NT2/D1 (cell line): Measurements from ENCODE around the gene TFF2.

Experiments used
- DNase-seq: peaks from one replicate; pipeline ENCODE4 v3.0.0-alpha.2; 2011; ENCODE audit warnings: low read depth, low spot score
- H3K27me3 ChIP-seq: 2 replicates; pipeline ENCODE4 v1.6.0; 2011; ENCODE audit warnings: mild to moderate bottlenecking; ENCODE audit not compliant: insufficient read length, insufficient read depth
- H3K36me3 ChIP-seq: 2 replicates; pipeline ENCODE4 v1.6.1; 2011; ENCODE audit warnings: mild to moderate bottlenecking, low read length, mixed read lengths; ENCODE audit not compliant: insufficient read depth, insufficient read length
- H3K4me1 ChIP-seq: 2 replicates; pipeline ENCODE4 v1.5.1; 2011; ENCODE audit not compliant: insufficient read depth, insufficient read length
- H3K4me3 ChIP-seq: 2 replicates; pipeline ENCODE4 v1.5.1; 2011; ENCODE audit warnings: low read depth; ENCODE audit not compliant: insufficient read length
- H3K9ac ChIP-seq: 2 replicates; pipeline ENCODE4 v1.6.0; 2011; ENCODE audit warnings: low read depth; ENCODE audit not compliant: insufficient read length
- H3K9me3 ChIP-seq: 2 replicates; pipeline ENCODE4 v1.5.1; 2011; ENCODE audit warnings: mild to moderate bottlenecking, low read length; ENCODE audit not compliant: insufficient read depth
- SUZ12 ChIP-seq: IDR thresholded peaks from 2 replicates; pipeline ENCODE4 v1.6.1; 2011; ENCODE audit not compliant: insufficient read length, insufficient read depth; ENCODE audit errors: extremely low read depth
- YY1 ChIP-seq: IDR thresholded peaks from 2 replicates; pipeline ENCODE4 v1.6.1; 2011; ENCODE audit not compliant: insufficient read length, insufficient read depth
- ZNF274 ChIP-seq: IDR thresholded peaks from 2 replicates; pipeline ENCODE4 v1.6.1; 2011; ENCODE audit warnings: mild to moderate bottlenecking, low read depth, low read length

TFF2 gene

DNA sequence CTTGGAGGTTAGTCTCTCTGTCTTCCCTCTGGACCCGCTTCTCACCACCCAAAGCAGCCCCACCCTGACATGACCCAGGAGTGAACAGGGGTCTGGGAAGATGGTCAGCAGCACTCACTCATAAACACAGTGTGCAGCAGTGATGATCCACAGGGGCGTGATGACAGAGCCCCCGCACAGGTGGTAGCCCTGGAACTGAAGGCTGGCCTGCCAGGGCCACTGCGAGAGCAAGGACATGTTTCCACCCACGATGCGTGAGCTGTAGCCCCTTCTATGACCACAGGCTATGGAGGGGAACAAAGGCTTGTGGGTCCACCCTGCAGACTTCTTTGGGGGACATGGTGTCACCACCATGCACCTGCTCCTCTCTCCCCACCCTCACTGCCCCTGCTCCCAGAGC, 32.1 kb upstream of the TFF2 start:
- TF ChIP-seq ZNF274 (no peak), SUZ12 (no peak), YY1 (no peak)
- no peaks in the 10 kb centered on the region for H3K27me3 ChIP-seq

GRCh38 chr21:42381347-42381984, 30.7 kb upstream of the TFF2 start:
- Histone ChIP-seq H3K9me3 (no peaks in the 10 kb centered on the region), H3K4me3 (no peak overlapping the region), H3K4me1 (no peaks in the 10 kb centered on the region), H3K9ac (no peak overlapping the region), H3K27me3 (peaks cover 2% of the 10 kb centered on the region), H3K36me3 (no peaks in the 10 kb centered on the region)
- no peak for TF ChIP-seq ZNF274
- TF ChIP-seq YY1, result no peak
- TF ChIP-seq SUZ12, result no peak
- peak; percentile 51 for DNase-seq

More for the DNA sequence above, 32.1 kb upstream of the TFF2 start:
- DNase-seq, result no peak
- Histone ChIP-seq H3K36me3 (no peaks in the 10 kb centered on the region), H3K9me3 (no peaks in the 10 kb centered on the region), H3K4me3 (no peak overlapping the region), H3K4me1 (peaks cover 5% of the 10 kb centered on the region), H3K9ac (no peak overlapping the region)

DNA sequence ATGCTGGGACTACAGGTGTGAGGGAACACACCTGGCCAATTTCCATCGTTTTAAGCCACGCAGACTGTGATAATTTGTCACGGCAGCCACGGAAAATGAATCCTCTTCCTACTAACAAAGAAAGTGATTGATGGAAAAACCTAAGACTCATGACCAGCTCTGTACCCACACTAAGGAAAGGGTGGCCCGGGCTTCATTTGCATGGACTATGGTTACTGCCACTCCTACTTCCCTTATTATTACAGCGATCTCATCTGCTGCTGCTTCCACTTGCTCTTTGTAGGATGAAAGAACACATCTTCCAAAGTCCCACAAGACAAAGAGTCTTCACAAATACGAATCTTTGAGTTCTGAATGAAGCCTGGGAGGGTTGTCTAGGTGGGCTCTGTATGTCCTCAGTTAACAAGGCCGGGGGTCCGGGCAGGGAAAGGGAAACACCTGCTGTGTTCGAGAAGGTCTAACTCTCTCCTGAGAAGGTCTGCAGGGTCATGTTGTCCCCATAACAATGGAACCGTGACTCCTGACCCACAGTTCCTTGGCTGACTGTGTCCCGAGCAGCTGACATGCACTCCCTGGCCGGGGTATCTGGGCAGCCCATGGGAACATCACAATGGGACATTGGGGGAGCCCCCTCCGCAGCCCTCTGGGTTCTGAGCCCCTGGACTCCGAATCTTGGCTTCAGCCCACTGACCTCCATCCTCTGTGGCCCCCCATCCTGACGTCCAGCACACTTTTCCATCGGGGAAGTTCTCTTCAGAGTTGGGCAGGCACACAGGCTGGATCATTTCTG, 28.8 kb upstream of the TFF2 start:
- no peak for DNase-seq
- H3K4me3 ChIP-seq, result no peak overlapping the region
- H3K9ac ChIP-seq, result no peak overlapping the region
- H3K4me1 ChIP-seq, result peaks cover 4% of the 10 kb centered on the region
- no peaks in the 10 kb centered on the region for H3K9me3 ChIP-seq
- no peaks in the 10 kb centered on the region for H3K36me3 ChIP-seq
- TF ChIP-seq ZNF274 (no peak), SUZ12 (no peak)
- H3K27me3 ChIP-seq, result peaks cover 10% of the 10 kb centered on the region

- no peaks in the 10 kb centered on the region for H3K36me3 ChIP-seq
- DNase-seq, result no peak
- H3K4me1 ChIP-seq, result peaks cover 7% of the 10 kb centered on the region
- H3K9ac ChIP-seq, result no peak overlapping the region
- H3K4me3 ChIP-seq, result no peak overlapping the region
- TF ChIP-seq ZNF274 (no peak), YY1 (no peak), SUZ12 (no peak)
- H3K9me3 ChIP-seq, result no peaks in the 10 kb centered on the region
- peaks cover 10% of the 10 kb centered on the region for H3K27me3 ChIP-seq
Measured at GRCh38 chr21:42378418-42378817, 27.6 kb upstream of the TFF2 start.

- TF ChIP-seq SUZ12, result no peak
- TF ChIP-seq ZNF274, result no peak
- TF ChIP-seq YY1, result no peak
- Histone ChIP-seq H3K9ac (no peak overlapping the region), H3K4me1 (peaks cover 10% of the 10 kb centered on the region), H3K9me3 (no peaks in the 10 kb centered on the region), H3K36me3 (no peaks in the 10 kb centered on the region), H3K27me3 (peaks cover 10% of the 10 kb centered on the region), H3K4me3 (no peak overlapping the region)
- DNase-seq, result no peak
Measured at GRCh38 chr21:42377951-42378340, 27.2 kb upstream of the TFF2 start.

- Histone ChIP-seq H3K36me3 (no peaks in the 10 kb centered on the region), H3K27me3 (peaks cover 10% of the 10 kb centered on the region), H3K4me1 (peaks cover 10% of the 10 kb centered on the region), H3K9ac (no peak overlapping the region), H3K4me3 (no peak overlapping the region), H3K9me3 (no peaks in the 10 kb centered on the region)
- TF ChIP-seq SUZ12 (no peak), YY1 (no peak), ZNF274 (no peak)
- DNase-seq, result no peak
Measured at GRCh38 chr21:42377211-42377950, 26.6 kb upstream of the TFF2 start.

GRCh38 chr21:42376338-42376982, 25.7 kb upstream of the TFF2 start:
- Histone ChIP-seq H3K4me1 (peaks cover 10% of the 10 kb centered on the region), H3K27me3 (peaks cover 10% of the 10 kb centered on the region), H3K9ac (no peak overlapping the region), H3K36me3 (no peaks in the 10 kb centered on the region), H3K4me3 (no peak overlapping the region), H3K9me3 (no peaks in the 10 kb centered on the region)
- TF ChIP-seq ZNF274 (no peak), YY1 (no peak), SUZ12 (no peak)
- DNase-seq, result no peak
